ENCODE measurements around the gene GRIP2.

GRCh38 chr3:14458434-14459275, 81.5 kb downstream of the GRIP2 start:
- TF ChIP-seq CTCF (optimal IDR thresholded peaks at IDR 0.05 in 1 of 3, IDR thresholded peaks at IDR 0.05 in 1 of 3, conservative IDR thresholded peaks at IDR 0.05 in 1 of 3; ENCODE audit: extremely low read depth in 1 of 3, insufficient read depth in 2 of 3, low read length in 3 of 3) (no peak), EZH2 (IDR thresholded peaks at IDR 0.05; ENCODE audit: low read length) (no peak)
